ENCODE data around the gene VEGFC. TPM values are rescaled to one million over a fixed set of nuclear protein-coding genes. Genes with fewer than 3 reads are reported as not detected.

Gene VEGFC
- total RNA-seq, 1 experiment from 2014 or later = 11.1 TPM

DNA sequence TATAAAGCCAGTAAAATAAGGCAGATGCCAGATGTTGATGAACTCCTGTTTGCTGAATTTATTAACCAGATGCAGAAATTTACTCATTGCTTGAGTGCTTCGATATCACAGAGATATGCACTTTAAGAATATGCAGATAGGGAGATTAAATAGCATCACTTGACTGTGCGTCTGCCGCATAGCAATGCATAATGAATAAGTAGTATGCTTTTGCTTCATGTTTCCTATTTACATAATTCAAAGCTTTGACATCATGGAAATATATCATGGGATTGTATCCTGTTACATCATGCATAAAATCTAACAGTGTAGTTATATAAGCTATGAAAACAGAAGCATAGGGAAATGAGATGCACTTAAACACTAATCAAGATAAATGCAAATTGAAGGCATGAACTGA lies 45.9 kb downstream of the VEGFC start:
- no peak overlapping the region for H3K27ac Mint-ChIP-seq (ENCODE audit: low read depth, unreplicated experiment)
- POLR2A ChIA-PET = no interaction called here

DNA sequence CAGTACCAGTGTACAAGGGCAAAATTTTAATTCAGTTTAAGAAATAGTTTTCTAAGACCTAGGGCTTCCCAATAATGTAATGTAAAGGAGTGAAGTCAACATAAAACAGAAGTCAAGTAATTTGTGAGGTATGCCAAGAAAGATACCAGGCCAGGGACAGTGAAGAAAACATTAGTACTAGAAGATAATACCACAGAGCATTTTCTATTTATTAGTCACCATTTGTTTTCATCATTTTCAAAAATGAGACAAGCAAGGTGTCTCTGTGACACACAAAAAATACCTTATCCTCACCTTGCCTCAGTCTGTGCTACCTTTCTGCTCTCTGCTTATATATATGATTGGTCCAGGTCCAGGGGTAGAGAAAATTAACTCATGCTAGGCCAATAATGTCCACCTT lies 46.8 kb downstream of the VEGFC start:
- ChIA-PET CTCF (no interaction called here), POLR2A (no interaction called here)
- BruUV-seq (replicated peaks) = no TSS peak
- Mint-ChIP-seq H3K4me3 (ENCODE audit: unreplicated experiment) (no peak overlapping the region), H3K4me1 (ENCODE audit: insufficient read depth, unreplicated experiment) (peaks cover 13% of the 10 kb centered on the region), H3K27ac (ENCODE audit: low read depth, unreplicated experiment) (no peak overlapping the region), H3K36me3 (ENCODE audit: insufficient read depth, unreplicated experiment) (no peaks in the 10 kb centered on the region), H3K9me3 (ENCODE audit: unreplicated experiment) (no peaks in the 10 kb centered on the region), H3K27me3 (ENCODE audit: insufficient read depth, unreplicated experiment) (no peaks in the 10 kb centered on the region)
- intact Hi-C loops (cut with micrococcal nuclease) = no loop called here
- DNase-seq (ENCODE audit: unreplicated experiment) = no peak
- TF ChIP-seq, protein P1, sequence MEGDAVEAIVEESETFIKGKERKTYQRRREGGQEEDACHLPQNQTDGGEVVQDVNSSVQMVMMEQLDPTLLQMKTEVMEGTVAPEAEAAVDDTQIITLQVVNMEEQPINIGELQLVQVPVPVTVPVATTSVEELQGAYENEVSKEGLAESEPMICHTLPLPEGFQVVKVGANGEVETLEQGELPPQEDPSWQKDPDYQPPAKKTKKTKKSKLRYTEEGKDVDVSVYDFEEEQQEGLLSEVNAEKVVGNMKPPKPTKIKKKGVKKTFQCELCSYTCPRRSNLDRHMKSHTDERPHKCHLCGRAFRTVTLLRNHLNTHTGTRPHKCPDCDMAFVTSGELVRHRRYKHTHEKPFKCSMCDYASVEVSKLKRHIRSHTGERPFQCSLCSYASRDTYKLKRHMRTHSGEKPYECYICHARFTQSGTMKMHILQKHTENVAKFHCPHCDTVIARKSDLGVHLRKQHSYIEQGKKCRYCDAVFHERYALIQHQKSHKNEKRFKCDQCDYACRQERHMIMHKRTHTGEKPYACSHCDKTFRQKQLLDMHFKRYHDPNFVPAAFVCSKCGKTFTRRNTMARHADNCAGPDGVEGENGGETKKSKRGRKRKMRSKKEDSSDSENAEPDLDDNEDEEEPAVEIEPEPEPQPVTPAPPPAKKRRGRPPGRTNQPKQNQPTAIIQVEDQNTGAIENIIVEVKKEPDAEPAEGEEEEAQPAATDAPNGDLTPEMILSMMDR (IDR thresholded peaks at IDR 0.05; ENCODE audit: unreplicated experiment) = no peak

More for the DNA sequence above, 45.9 kb downstream of the VEGFC start:
- TF ChIP-seq, protein P1 (IDR thresholded peaks at IDR 0.05; ENCODE audit: unreplicated experiment) = no peak
- CTCF ChIA-PET = interaction anchor here (1.9 kb wide), 1 partner anchor 301 kb away, joined by 5 read pairs; no protein-coding TSS in a partner anchor
- intact Hi-C loops (cut with micrococcal nuclease) = no loop called here
- no peaks in the 10 kb centered on the region for H3K27me3 Mint-ChIP-seq (ENCODE audit: insufficient read depth, unreplicated experiment)
- peaks cover 17% of the 10 kb centered on the region for H3K4me1 Mint-ChIP-seq (ENCODE audit: insufficient read depth, unreplicated experiment)
- no peaks in the 10 kb centered on the region for H3K9me3 Mint-ChIP-seq (ENCODE audit: unreplicated experiment)
- DNase-seq (ENCODE audit: unreplicated experiment) = no peak
- BruUV-seq (replicated peaks) = no TSS peak
- no peaks in the 10 kb centered on the region for H3K36me3 Mint-ChIP-seq (ENCODE audit: insufficient read depth, unreplicated experiment)
- no peak overlapping the region for H3K4me3 Mint-ChIP-seq (ENCODE audit: unreplicated experiment)

DNA sequence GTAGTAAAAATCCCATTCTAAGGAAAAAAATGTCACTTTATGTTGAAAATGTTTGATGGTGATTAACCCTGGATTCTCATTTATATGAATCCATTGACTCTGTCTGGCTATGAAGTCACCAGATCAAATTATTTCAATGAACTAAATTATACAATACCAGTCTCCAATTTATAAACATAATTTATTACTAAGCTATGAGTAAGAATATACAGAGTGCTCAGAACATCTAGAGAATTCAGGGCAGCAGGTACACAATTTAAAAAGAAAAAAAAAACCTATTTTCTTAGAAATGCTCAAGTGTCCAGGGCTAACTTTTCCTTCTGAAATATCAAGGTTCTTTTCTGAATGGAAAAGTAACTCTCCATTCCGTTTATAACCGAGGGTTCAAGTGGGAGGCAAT lies 48.6 kb downstream of the VEGFC start:
- ChIA-PET CTCF (interaction anchor here (0.5 to 1.1 kb wide), 4 partner anchors 31 to 434 kb away, joined by 3 to 6 read pairs (median 4); no protein-coding TSS in a partner anchor), POLR2A (interaction anchor here (0.9 to 1.9 kb wide), 2 partner anchors 9 to 23 kb away, joined by 3 to 4 read pairs; no protein-coding TSS in a partner anchor)
- H3K9me3 Mint-ChIP-seq (ENCODE audit: unreplicated experiment) = no peaks in the 10 kb centered on the region
- TF ChIP-seq, protein P1 (IDR thresholded peaks at IDR 0.05; ENCODE audit: unreplicated experiment) = no peak
- DNase-seq (ENCODE audit: unreplicated experiment) = no peak
- H3K4me1 Mint-ChIP-seq (ENCODE audit: insufficient read depth, unreplicated experiment) = peaks cover 9% of the 10 kb centered on the region
- intact Hi-C loops (cut with micrococcal nuclease) = no loop called here
- no peaks in the 10 kb centered on the region for H3K27me3 Mint-ChIP-seq (ENCODE audit: insufficient read depth, unreplicated experiment)
- peak overlapping the region; percentile 31 for H3K27ac Mint-ChIP-seq (ENCODE audit: low read depth, unreplicated experiment)
- no peak overlapping the region for H3K4me3 Mint-ChIP-seq (ENCODE audit: unreplicated experiment)
- H3K36me3 Mint-ChIP-seq (ENCODE audit: insufficient read depth, unreplicated experiment) = no peaks in the 10 kb centered on the region
- no TSS peak for BruUV-seq (replicated peaks)

DNA sequence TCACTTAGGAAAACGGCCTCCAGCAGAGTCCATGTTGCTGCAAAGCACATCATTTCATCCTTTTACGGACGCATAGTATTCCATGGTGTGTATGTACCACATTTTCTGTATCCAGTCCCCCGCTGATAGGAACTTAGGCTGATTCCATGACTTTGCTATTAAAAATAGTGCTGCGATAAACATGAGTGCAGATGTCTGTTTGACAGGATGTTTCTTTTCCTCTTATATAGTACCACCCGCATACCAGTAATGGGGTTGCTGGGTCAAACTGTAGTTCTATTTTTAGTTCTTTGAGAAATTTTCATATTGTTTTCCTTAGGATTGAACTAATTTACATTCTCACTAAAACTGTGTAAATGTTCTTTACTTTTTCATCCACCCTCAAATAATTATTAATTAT lies 50.5 kb downstream of the VEGFC start:
- TF ChIP-seq, protein P1 (IDR thresholded peaks at IDR 0.05; ENCODE audit: unreplicated experiment) = no peak
- BruUV-seq (replicated peaks) = no TSS peak
- CTCF ChIA-PET = interaction anchor here (0.6 kb wide), 1 partner anchor 131 kb away, joined by 5 read pairs; no protein-coding TSS in a partner anchor

More for the DNA sequence above, 50.5 kb downstream of the VEGFC start:
- Mint-ChIP-seq H3K9me3 (ENCODE audit: unreplicated experiment) (no peaks in the 10 kb centered on the region), H3K27me3 (ENCODE audit: insufficient read depth, unreplicated experiment) (no peaks in the 10 kb centered on the region), H3K36me3 (ENCODE audit: insufficient read depth, unreplicated experiment) (no peaks in the 10 kb centered on the region), H3K4me3 (ENCODE audit: unreplicated experiment) (no peak overlapping the region), H3K4me1 (ENCODE audit: insufficient read depth, unreplicated experiment) (peaks cover 9% of the 10 kb centered on the region), H3K27ac (ENCODE audit: low read depth, unreplicated experiment) (no peak overlapping the region)
- intact Hi-C loops (cut with micrococcal nuclease) = no loop called here
- POLR2A ChIA-PET = interaction anchor here (1.9 kb wide), 1 partner anchor 25 kb away, joined by 4 read pairs; no protein-coding TSS in a partner anchor
- no peak for DNase-seq (ENCODE audit: unreplicated experiment)
